ENCODE data around the gene ISG20.

GRCh38 chr15:88695101-88695500, 56.3 kb downstream of the ISG20 start:
- no peak for TF ChIP-seq POLR2AphosphoS5 (IDR thresholded peaks at IDR 0.05; ENCODE audit: insufficient read depth, low read depth, low read length)
- no peak for TF ChIP-seq POLR2A (IDR thresholded peaks at IDR 0.05; ENCODE audit: low read depth, low read length)

Data from endothelial cell of umbilical vein (primary cell).